Keratinocyte (primary cell): Measurements from ENCODE around the gene EEPD1. TPM values are rescaled to one million over a fixed set of nuclear protein-coding genes. Genes with fewer than 3 reads are reported as not detected.

Source experiments
- DNase-seq: peaks from one replicate; pipeline ENCODE4 v3.0.0-alpha.2; 2011; ENCODE audit warnings: low read depth, missing footprints, low spot score
- FAIRE-seq: peaks from 2 replicates; lab custom pipeline; 2011; peaks lifted over from hg19 to GRCh38; lab: Jason Lieb, UNC
- H2AFZ ChIP-seq: 2 replicates; pipeline ENCODE4 v1.6.0; 2012; ENCODE audit warnings: low read length, control low read depth, inconsistent platforms; ENCODE audit not compliant: control insufficient read depth
- H3K27ac ChIP-seq: 2 replicates; pipeline ENCODE4 v1.5.1; 2011; ENCODE audit warnings: low read length; ENCODE audit not compliant: control insufficient read depth, insufficient read depth
- H3K27me3 ChIP-seq: 3 replicates; pipeline ENCODE4 v1.6.0; 2011; ENCODE audit warnings: low read length; ENCODE audit not compliant: control insufficient read depth, insufficient read depth; ENCODE audit errors: extremely low read depth
- H3K36me3 ChIP-seq, 2 experiments: 2 replicates in 1 of 2; 3 replicates in 1 of 2; pipeline ENCODE4 v1.5.1; 2011; ENCODE audit warnings: low read length in 2 of 2, mild to moderate bottlenecking in 1 of 2; ENCODE audit not compliant: control insufficient read depth in 2 of 2, insufficient read depth in 2 of 2; ENCODE audit errors: extremely low read depth in 1 of 2
- H3K4me1 ChIP-seq: 3 replicates; pipeline ENCODE4 v1.5.1; 2011; ENCODE audit warnings: low read length; ENCODE audit not compliant: control insufficient read depth, insufficient read depth; ENCODE audit errors: extremely low read depth
- H3K4me2 ChIP-seq: 3 replicates; pipeline ENCODE4 v1.6.0; 2011; ENCODE audit warnings: low read depth, low read length; ENCODE audit not compliant: control insufficient read depth, insufficient read depth; ENCODE audit errors: extremely low read depth
- H3K4me3 ChIP-seq, 3 experiments: fragments of 200-600 bp in 1 of 3; sonication (generic) in 1 of 3; 2 replicates in 2 of 3; 3 replicates in 1 of 3; pipeline ENCODE4 v1.5.1; 2011 to 2016; ENCODE audit warnings: low read length in 3 of 3, mild to moderate bottlenecking in 3 of 3, control low read depth in 2 of 3, inconsistent platforms in 1 of 3, low read depth in 1 of 3, mixed read lengths in 1 of 3, mixed run types in 1 of 3, moderate library complexity in 1 of 3; ENCODE audit not compliant: control insufficient read depth in 2 of 3, insufficient read depth in 2 of 3; ENCODE audit errors: extremely low read depth in 1 of 3
- H3K79me2 ChIP-seq: 2 replicates; pipeline ENCODE4 v1.6.0; 2012; ENCODE audit warnings: low read length; ENCODE audit not compliant: control insufficient read depth, insufficient read depth
- H3K9ac ChIP-seq: 3 replicates; pipeline ENCODE4 v1.6.0; 2011; ENCODE audit warnings: low read length; ENCODE audit not compliant: control insufficient read depth, insufficient read depth; ENCODE audit errors: extremely low read depth
- H3K9me1 ChIP-seq: 3 replicates; pipeline ENCODE4 v1.6.0; 2011; ENCODE audit warnings: low read length; ENCODE audit not compliant: control insufficient read depth, insufficient read depth; ENCODE audit errors: extremely low read depth
- H3K9me3 ChIP-seq: 2 replicates; pipeline ENCODE4 v1.5.1; 2012; ENCODE audit warnings: low read depth, low read length; ENCODE audit not compliant: control insufficient read depth
- H4K20me1 ChIP-seq: 3 replicates; pipeline ENCODE4 v1.6.0; 2011; ENCODE audit warnings: low read length; ENCODE audit not compliant: control insufficient read depth, insufficient read depth; ENCODE audit errors: extremely low read depth
- EZH2 ChIP-seq: IDR thresholded peaks from one replicate; pipeline ENCODE4 v1.6.1; 2012; ENCODE audit warnings: inconsistent platforms, mild to moderate bottlenecking, low read length, moderate library complexity
- dilution Hi-C: fragments of 300-500 bp; cut with MboI; formaldehyde crosslinking; loops from one replicate; pipeline ENCODE4 v1.7.0; 2020; ENCODE audit warnings: low sequenced_read_pairs; ENCODE audit not compliant: extremely low pct_ligation_motif_present
- polyA plus RNA-seq, 5 experiments: library from polyadenylated mRNA; depleted of rRNA in 3 of 5; stranded (reverse) in 3 of 5; stranded (forward) in 1 of 5; unstranded in 1 of 5; fragments of >200 nt; gene quantifications; 1 replicate in 1 of 5; 2 replicates in 3 of 5; 3 replicates in 1 of 5; pipeline versions ENCODE4 v1.2.1 to v1.2.3, GENCODE V29; 2011 to 2012; ENCODE audit warnings: missing spikeins in 2 of 5, low read depth in 1 of 5, low replicate concordance in 1 of 5
- small RNA-seq, 3 experiments: library from RNA; depleted of rRNA; stranded (forward); fragments of <200 nt; gene quantifications; one replicate each; pipeline ENCODE3, GENCODE V24; 2012; ENCODE audit warnings: low read depth in 3 of 3, low replicate concordance in 1 of 3; ENCODE audit not compliant: insufficient read length in 3 of 3
- TF ChIP-seq, protein P1 (sequence below), 3 experiments: IDR thresholded peaks in 1 of 3; conservative IDR thresholded peaks in 1 of 3; optimal IDR thresholded peaks in 1 of 3; 2 replicates in 2 of 3; 3 replicates in 1 of 3; pipeline versions ENCODE3 to v1.5.1; 2011; ENCODE audit warnings: low read length in 3 of 3, mild to moderate bottlenecking in 3 of 3, moderate library complexity in 2 of 3, control low read depth in 1 of 3, inconsistent platforms in 1 of 3; ENCODE audit not compliant: insufficient read depth in 2 of 3; ENCODE audit errors: extremely low read depth in 1 of 3

The EEPD1 gene
- polyA plus RNA-seq, 1 donor (not counting 4 experiments of a cell fraction or from before 2014, with no cell fraction given): 1.2 TPM

DNA sequence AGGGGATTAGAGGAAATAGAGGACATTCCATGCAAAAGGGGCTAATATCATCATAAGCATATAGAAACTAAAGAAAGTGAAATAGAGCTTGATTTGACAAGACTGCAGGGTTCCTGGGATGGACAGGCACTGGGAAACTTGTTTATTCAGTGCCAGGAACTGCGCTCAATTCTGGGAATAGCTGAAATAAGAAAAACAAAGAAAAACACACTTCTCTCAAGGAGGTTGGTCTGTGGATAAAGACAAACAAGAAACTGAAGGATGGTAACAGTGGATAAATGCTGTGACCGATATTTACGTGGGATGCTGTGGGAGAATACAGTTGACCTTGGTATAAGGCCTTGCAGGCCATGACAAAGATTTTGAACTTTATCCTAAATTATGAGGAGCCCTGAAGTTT, 195.7 kb downstream of the EEPD1 start:
- no peak overlapping the region for H3K9ac ChIP-seq
- TF ChIP-seq EZH2: no peak
- TF ChIP-seq, protein P1, sequence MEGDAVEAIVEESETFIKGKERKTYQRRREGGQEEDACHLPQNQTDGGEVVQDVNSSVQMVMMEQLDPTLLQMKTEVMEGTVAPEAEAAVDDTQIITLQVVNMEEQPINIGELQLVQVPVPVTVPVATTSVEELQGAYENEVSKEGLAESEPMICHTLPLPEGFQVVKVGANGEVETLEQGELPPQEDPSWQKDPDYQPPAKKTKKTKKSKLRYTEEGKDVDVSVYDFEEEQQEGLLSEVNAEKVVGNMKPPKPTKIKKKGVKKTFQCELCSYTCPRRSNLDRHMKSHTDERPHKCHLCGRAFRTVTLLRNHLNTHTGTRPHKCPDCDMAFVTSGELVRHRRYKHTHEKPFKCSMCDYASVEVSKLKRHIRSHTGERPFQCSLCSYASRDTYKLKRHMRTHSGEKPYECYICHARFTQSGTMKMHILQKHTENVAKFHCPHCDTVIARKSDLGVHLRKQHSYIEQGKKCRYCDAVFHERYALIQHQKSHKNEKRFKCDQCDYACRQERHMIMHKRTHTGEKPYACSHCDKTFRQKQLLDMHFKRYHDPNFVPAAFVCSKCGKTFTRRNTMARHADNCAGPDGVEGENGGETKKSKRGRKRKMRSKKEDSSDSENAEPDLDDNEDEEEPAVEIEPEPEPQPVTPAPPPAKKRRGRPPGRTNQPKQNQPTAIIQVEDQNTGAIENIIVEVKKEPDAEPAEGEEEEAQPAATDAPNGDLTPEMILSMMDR (optimal IDR thresholded peaks at IDR 0.05 in 1 of 3, IDR thresholded peaks at IDR 0.05 in 1 of 3, conservative IDR thresholded peaks at IDR 0.05 in 1 of 3; ENCODE audit: extremely low read depth in 1 of 3, insufficient read depth in 2 of 3, low read length in 3 of 3): no peak
- no peaks in the 10 kb centered on the region for H3K79me2 ChIP-seq
- H3K4me3 ChIP-seq: no peak overlapping the region
- H2AFZ ChIP-seq: no peak overlapping the region
- no peak overlapping the region for H3K4me2 ChIP-seq
- no peak overlapping the region for H3K27ac ChIP-seq
- no peaks in the 10 kb centered on the region for H3K27me3 ChIP-seq
- H3K9me1 ChIP-seq: peaks cover under 1% of the 10 kb centered on the region
- H4K20me1 ChIP-seq: no peaks in the 10 kb centered on the region
- H3K36me3 ChIP-seq: no peaks in the 10 kb centered on the region
- FAIRE-seq: no peak
- DNase-seq: no peak
- H3K4me1 ChIP-seq: no peaks in the 10 kb centered on the region
- dilution Hi-C loops: no loop called here
- no peaks in the 10 kb centered on the region for H3K9me3 ChIP-seq

DNA sequence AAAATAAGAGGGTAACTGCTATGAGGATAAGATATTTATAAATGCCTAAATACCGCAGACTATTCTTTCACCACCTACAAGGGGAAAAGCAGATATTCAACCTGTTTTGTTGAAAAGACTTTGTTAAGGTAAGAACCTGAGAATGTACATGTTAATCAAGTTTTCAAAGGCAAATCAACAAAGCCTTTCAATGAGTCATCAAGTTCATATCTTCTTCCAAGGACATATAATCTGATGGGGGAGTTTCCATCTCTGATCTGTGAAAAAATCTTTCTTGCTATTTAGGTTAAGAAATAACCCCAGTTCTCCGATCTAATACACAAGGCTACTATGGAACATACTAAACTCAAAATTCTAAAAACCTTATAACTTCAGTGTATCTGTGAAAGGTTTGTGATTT, 196.6 kb downstream of the EEPD1 start:
- FAIRE-seq: no peak
- TF ChIP-seq EZH2: no peak
- TF ChIP-seq, protein P1 (optimal IDR thresholded peaks at IDR 0.05 in 1 of 3, IDR thresholded peaks at IDR 0.05 in 1 of 3, conservative IDR thresholded peaks at IDR 0.05 in 1 of 3; ENCODE audit: extremely low read depth in 1 of 3, insufficient read depth in 2 of 3, low read length in 3 of 3): no peak
- H3K9ac ChIP-seq: no peak overlapping the region
- no peak overlapping the region for H2AFZ ChIP-seq
- no peaks in the 10 kb centered on the region for H4K20me1 ChIP-seq
- dilution Hi-C loops: no loop called here
- no peaks in the 10 kb centered on the region for H3K36me3 ChIP-seq
- H3K79me2 ChIP-seq: no peaks in the 10 kb centered on the region
- no peak overlapping the region for H3K4me2 ChIP-seq
- no peak overlapping the region for H3K27ac ChIP-seq
- peaks cover 3% of the 10 kb centered on the region for H3K9me1 ChIP-seq
- DNase-seq: no peak
- H3K9me3 ChIP-seq: no peaks in the 10 kb centered on the region
- no peak overlapping the region for H3K4me3 ChIP-seq
- no peaks in the 10 kb centered on the region for H3K4me1 ChIP-seq
- H3K27me3 ChIP-seq: no peaks in the 10 kb centered on the region

Small RNA genes lying within 50 kb of the gene (small RNA-seq; reads per million reads assigned to genes)
- 0 reads per million in 3 experiments for gene AC006960.1
- gene AC007327.1: 0 reads per million in 3 experiments
- 0 reads per million in 3 experiments for gene RF00019

Other genes starting within 250 kb of the EEPD1 start
- 12.6 to 65.8 TPM (median 55.6 TPM) in 3 replicates for gene ANLN, start 236.6 kb downstream of the EEPD1 start, polyA plus RNA-seq